H1 (cell line): Measurements from ENCODE around the gene ZNF407. TPM values are rescaled to one million over a fixed set of nuclear protein-coding genes. Genes with fewer than 3 reads are reported as not detected.

Experiments
- CTCF ChIA-PET: fragments of 300-600 bp; sonication (Branson Sonifier 250); formaldehyde crosslinking; loops from one replicate; lab custom pipeline; 2021; ENCODE audit not compliant: partially characterized antibody; lab: Charles Lee
- POLR2A ChIA-PET: fragments of 300-600 bp; sonication (Branson Sonifier 250); formaldehyde crosslinking; loops from one replicate; lab custom pipeline; 2021; ENCODE audit warnings: inconsistent platforms; ENCODE audit not compliant: partially characterized antibody; lab: Charles Lee
- DNase-seq, 2 experiments: peaks; one replicate each; pipeline versions ENCODE4 v3.0.0 to v3.0.0-alpha.2; 2010 to 2022; ENCODE audit warnings: low spot score in 2 of 2, low read depth in 1 of 2, mixed read lengths in 1 of 2
- FAIRE-seq: peaks from 2 replicates; lab custom pipeline; 2011; peaks lifted over from hg19 to GRCh38; lab: Jason Lieb, UNC
- H2AFZ ChIP-seq: 2 replicates; pipeline ENCODE4 v1.8.1; 2012; ENCODE audit warnings: low read length, inconsistent platforms
- H2AK5ac ChIP-seq: 2 replicates; pipeline ENCODE4 v1.6.1; 2013; ENCODE audit warnings: low read depth, low read length
- H2BK120ac ChIP-seq: replicated peaks from 2 replicates; pipeline ENCODE3; 2013; ENCODE audit warnings: low read depth, low read length, inconsistent platforms
- H2BK12ac ChIP-seq: 2 replicates; pipeline ENCODE4 v1.6.1; 2013; ENCODE audit warnings: low read depth, low read length
- H2BK15ac ChIP-seq: 2 replicates; pipeline ENCODE4 v1.6.1; 2013; ENCODE audit warnings: low read length
- H2BK20ac ChIP-seq: 2 replicates; pipeline ENCODE4 v1.6.1; 2013; ENCODE audit warnings: low read length
- H2BK5ac ChIP-seq: 2 replicates; pipeline ENCODE4 v1.6.1; 2013; ENCODE audit warnings: low read depth, low read length
- H3K14ac ChIP-seq: 2 replicates; pipeline ENCODE4 v1.6.1; 2013; ENCODE audit warnings: inconsistent platforms; ENCODE audit not compliant: insufficient read length
- H3K18ac ChIP-seq: 2 replicates; pipeline ENCODE4 v1.6.1; 2013; ENCODE audit warnings: low read length; ENCODE audit errors: extremely low read depth
- H3K23ac ChIP-seq: 2 replicates; pipeline ENCODE4 v1.6.1; 2013; ENCODE audit warnings: inconsistent platforms; ENCODE audit not compliant: insufficient read length
- H3K23me2 ChIP-seq: 2 replicates; pipeline ENCODE4 v1.6.1; 2013; ENCODE audit warnings: low read depth, low read length
- H3K27ac ChIP-seq: 2 replicates; pipeline ENCODE4 v1.6.1; 2011; ENCODE audit warnings: low read depth, low read length, inconsistent platforms
- H3K27me3 ChIP-seq, 4 experiments: replicated peaks in 1 of 4; 1 replicate in 1 of 4; 2 replicates in 3 of 4; pipeline versions ENCODE4 v1.6.1 to v1.8.1; 2011 to 2013; ENCODE audit warnings: low read length in 3 of 4, mild to moderate bottlenecking in 3 of 4, inconsistent platforms in 2 of 4, mixed read lengths in 2 of 4, moderate library complexity in 1 of 4; ENCODE audit not compliant: control insufficient read depth in 3 of 4, insufficient read depth in 3 of 4; ENCODE audit errors: extremely low read depth in 1 of 4
- H3K36me3 ChIP-seq, 4 experiments: 2 replicates each; pipeline versions ENCODE4 v1.6.1 to v1.8.1; 2011 to 2013; ENCODE audit warnings: mild to moderate bottlenecking in 4 of 4, low read length in 3 of 4, moderate library complexity in 2 of 4, control low read depth in 1 of 4, inconsistent platforms in 1 of 4; ENCODE audit not compliant: insufficient read depth in 4 of 4, control insufficient read depth in 2 of 4
- H3K4ac ChIP-seq: replicated peaks from 2 replicates; pipeline ENCODE3; 2013; ENCODE audit warnings: low read length, low read depth, mixed read lengths, inconsistent platforms; ENCODE audit not compliant: insufficient read length
- H3K4me1 ChIP-seq, 4 experiments: replicated peaks in 1 of 4; 1 replicate in 1 of 4; 2 replicates in 3 of 4; pipeline versions ENCODE4 v1.6.1 to v1.8.1; 2011 to 2013; ENCODE audit warnings: low read length in 3 of 4, inconsistent platforms in 2 of 4, mixed read lengths in 1 of 4; ENCODE audit not compliant: insufficient read depth in 4 of 4, control insufficient read depth in 3 of 4
- H3K4me2 ChIP-seq, 2 experiments: 2 replicates each; pipeline versions ENCODE4 v1.6.1 to v1.8.1; 2011 to 2013; ENCODE audit warnings: low read depth in 2 of 2, low read length in 2 of 2, control low read depth in 1 of 2, inconsistent platforms in 1 of 2, mild to moderate bottlenecking in 1 of 2; ENCODE audit not compliant: insufficient read depth in 1 of 2
- H3K4me3 ChIP-seq, 4 experiments: fragments of 200-600, 300-600 bp in 1 of 4; sonication (generic), shearing (Covaris generic), sonication (Bioruptor Twin) in 1 of 4; 2 replicates each; pipeline versions ENCODE4 v1.5.1 to v1.8.1; 2011 to 2016; ENCODE audit warnings: low read length in 4 of 4, low read depth in 3 of 4, control low read depth in 2 of 4, inconsistent platforms in 2 of 4, mild to moderate bottlenecking in 2 of 4, mixed read lengths in 1 of 4, moderate library complexity in 1 of 4; ENCODE audit not compliant: insufficient read depth in 2 of 4; ENCODE audit errors: extremely low read depth in 1 of 4
- H3K56ac ChIP-seq: replicated peaks from 2 replicates; pipeline ENCODE3; 2013; ENCODE audit warnings: low read depth, mild to moderate bottlenecking, mixed read lengths, low read length, inconsistent platforms; ENCODE audit not compliant: insufficient read length
- H3K79me1 ChIP-seq: 2 replicates; pipeline ENCODE4 v1.6.1; 2013; ENCODE audit warnings: low read depth, low read length, control low read depth
- H3K79me2 ChIP-seq, 2 experiments: 2 replicates each; pipeline versions ENCODE4 v1.6.1 to v1.8.1; 2012 to 2013; ENCODE audit warnings: low read length in 2 of 2, mild to moderate bottlenecking in 2 of 2, inconsistent platforms in 1 of 2; ENCODE audit not compliant: insufficient read depth in 2 of 2, control insufficient read depth in 1 of 2
- H3K9ac ChIP-seq, 4 experiments: replicated peaks in 1 of 4; 1 replicate in 1 of 4; 2 replicates in 3 of 4; pipeline versions ENCODE4 v1.6.1 to v1.8.1; 2011 to 2013; ENCODE audit warnings: low read depth in 3 of 4, low read length in 3 of 4, control low read depth in 2 of 4, mild to moderate bottlenecking in 2 of 4, moderate library complexity in 2 of 4, inconsistent platforms in 1 of 4; ENCODE audit errors: extremely low read depth in 1 of 4
- H3K9me3 ChIP-seq, 2 experiments: 2 replicates each; pipeline versions ENCODE4 v1.6.1 to v1.8.1; 2012 to 2013; ENCODE audit warnings: mild to moderate bottlenecking in 2 of 2, moderate library complexity in 2 of 2, control low read depth in 1 of 2, inconsistent platforms in 1 of 2, low read depth in 1 of 2, low read length in 1 of 2, mixed read lengths in 1 of 2; ENCODE audit not compliant: insufficient read depth in 2 of 2
- H4K20me1 ChIP-seq, 2 experiments: replicated peaks in 1 of 2; 2 replicates each; pipeline versions ENCODE3 to v1.8.1; 2011 to 2013; ENCODE audit warnings: inconsistent platforms in 2 of 2, low read length in 2 of 2, mild to moderate bottlenecking in 1 of 2; ENCODE audit not compliant: insufficient read depth in 2 of 2, control insufficient read depth in 1 of 2
- H4K5ac ChIP-seq: 2 replicates; pipeline ENCODE4 v1.6.1; 2013; ENCODE audit warnings: low read length, low read depth, mixed read lengths, inconsistent platforms; ENCODE audit not compliant: insufficient read length
- H4K8ac ChIP-seq: 2 replicates; pipeline ENCODE4 v1.8.0; 2013; ENCODE audit warnings: mild to moderate bottlenecking, moderate library complexity, low read length, inconsistent platforms; ENCODE audit not compliant: insufficient read depth; ENCODE audit errors: extremely low read depth
- H4K91ac ChIP-seq: replicated peaks from 2 replicates; pipeline ENCODE3; 2013; ENCODE audit warnings: low read length, mixed read lengths, inconsistent platforms; ENCODE audit not compliant: insufficient read length
- BCL11A ChIP-seq, 2 experiments: IDR thresholded peaks; one replicate each; pipeline ENCODE4 v1.6.1; 2011; ENCODE audit warnings: low read depth in 2 of 2, low read length in 2 of 2, mild to moderate bottlenecking in 2 of 2
- GTF2F1 ChIP-seq: IDR thresholded peaks from 2 replicates; pipeline ENCODE4 v1.6.1; 2012; ENCODE audit warnings: low read depth, low read length, improper control_type of control experiment, borderline replicate concordance
- NRF1 ChIP-seq: IDR thresholded peaks from 2 replicates; pipeline ENCODE4 v1.6.1; 2011; ENCODE audit warnings: mild to moderate bottlenecking, low read depth, low read length, improper control_type of control experiment
- POLR2A ChIP-seq, 2 experiments: IDR thresholded peaks; 1 replicate in 1 of 2; 2 replicates in 1 of 2; pipeline ENCODE4 v1.6.1; 2011; ENCODE audit warnings: low read depth in 2 of 2, low read length in 2 of 2, mild to moderate bottlenecking in 2 of 2; ENCODE audit errors: control extremely low read depth in 1 of 2
- POU5F1 ChIP-seq: IDR thresholded peaks from 2 replicates; pipeline ENCODE4 v1.6.1; 2011; ENCODE audit warnings: low read depth, mild to moderate bottlenecking, low read length, moderate library complexity
- RAD21 ChIP-seq, 2 experiments: IDR thresholded peaks in 1 of 2; conservative IDR thresholded peaks in 1 of 2; 2 replicates each; pipeline ENCODE4 v1.6.1; 2011; ENCODE audit warnings: low read depth in 2 of 2, low read length in 2 of 2, improper control_type of control experiment in 1 of 2, inconsistent platforms in 1 of 2, mild to moderate bottlenecking in 1 of 2, moderate library complexity in 1 of 2
- RBBP5 ChIP-seq: IDR thresholded peaks from 2 replicates; pipeline ENCODE4 v1.7.1; 2012; ENCODE audit warnings: low read depth, mild to moderate bottlenecking, inconsistent platforms, low read length, moderate library complexity, borderline replicate concordance
- SP1 ChIP-seq: IDR thresholded peaks from 2 replicates; pipeline ENCODE4 v1.6.1; 2011; ENCODE audit warnings: low read depth, low read length
- SP2 ChIP-seq: IDR thresholded peaks from 2 replicates; pipeline ENCODE4 v1.6.1; 2012; ENCODE audit warnings: mild to moderate bottlenecking, low read length, inconsistent platforms
- TAF7 ChIP-seq: optimal IDR thresholded peaks from 2 replicates; pipeline ENCODE3; 2011; ENCODE audit warnings: low read depth, mild to moderate bottlenecking, inconsistent platforms, low read length, moderate library complexity, borderline replicate concordance
- TCF12 ChIP-seq: IDR thresholded peaks from 2 replicates; pipeline ENCODE4 v1.6.1; 2011; ENCODE audit warnings: low read depth, mild to moderate bottlenecking, low read length
- WGBS, 2 experiments: shearing (Covaris generic) in 1 of 2; methylation state at CpG; one replicate each; pipeline versions ENCODE4 v1.1.6 to v1.1.7; 2013 to 2015; ENCODE audit warnings: low lambda C conversion rate in 2 of 2, mixed read lengths in 2 of 2, inconsistent platforms in 1 of 2, low coverage in 1 of 2, missing lambda C conversion rate in 1 of 2; ENCODE audit not compliant: insufficient replicate concordance in 2 of 2, insufficient coverage in 1 of 2, insufficient read length in 1 of 2; ENCODE audit errors: extremely low coverage in 1 of 2, missing lambda C conversion rate in 1 of 2; 5-methylcytosine and 5-hydroxymethylcytosine counted together
- polyA plus RNA-seq, 7 experiments: library from polyadenylated mRNA; depleted of rRNA in 3 of 7; stranded (reverse) in 5 of 7; unstranded in 2 of 7; fragments of >200 nt in 5 of 7; fragments of 200-250 nt in 2 of 7; gene quantifications; 1 replicate in 5 of 7; 2 replicates in 1 of 7; 4 replicates in 1 of 7; pipeline versions ENCODE4 v1.2.1 to v1.2.3, GENCODE V29; 2011 to 2013; ENCODE audit warnings: missing spikeins in 2 of 7, mixed read lengths in 2 of 7
- total RNA-seq: library from RNA; stranded (reverse); fragmentation: NEBNext Ultra II Directional; extraction: Animal tissue kit (Norgen Biotek cat#: 25700); gene quantifications from 2 replicates; pipeline ENCODE4 v1.2.1, GENCODE V29; 2021
- TF ChIP-seq, protein P1 (sequence below): IDR thresholded peaks from 2 replicates; pipeline ENCODE4 v1.6.1; 2012; ENCODE audit warnings: low read length, inconsistent platforms

ZNF407 gene
- total and polyA plus RNA-seq, 2 of the 8 experiments (the other 6 are each of a cell fraction or from before 2014, with no cell fraction given): 1.5 to 6.8 TPM

DNA sequence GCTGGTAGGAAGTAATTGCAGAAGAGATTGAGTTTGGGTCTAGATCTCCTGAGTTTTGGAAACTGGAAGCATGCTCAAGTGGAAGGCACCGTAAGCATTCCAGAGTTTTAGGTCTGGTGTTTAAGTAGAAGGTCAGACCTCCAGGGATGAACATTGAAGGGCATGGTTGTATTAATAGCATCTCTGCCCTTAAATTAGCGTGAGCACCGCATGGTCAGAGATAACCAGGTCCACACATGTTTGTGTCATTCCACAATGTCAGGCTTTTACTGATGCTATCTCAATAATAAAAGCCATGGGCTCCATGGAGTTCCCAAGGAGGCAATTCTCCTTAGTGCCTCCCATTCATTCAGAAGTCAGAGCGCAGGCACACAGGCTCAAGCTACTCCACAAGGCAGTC is 28.3 kb upstream of the ZNF407 start:
- no peaks in the 10 kb centered on the region for H3K79me1 ChIP-seq
- no peak overlapping the region for H3K4ac ChIP-seq
- H2BK12ac ChIP-seq: no peak overlapping the region
- H3K4me2 ChIP-seq: no peak overlapping the region
- no peak overlapping the region for H3K18ac ChIP-seq
- no peaks in the 10 kb centered on the region for H3K27me3 ChIP-seq
- ChIA-PET POLR2A (no interaction called here), CTCF (interaction anchor here (0.8 to 2.8 kb wide), 7 partner anchors 8 to 222 kb away, joined by 3 to 11 read pairs (median 4); no protein-coding TSS in a partner anchor)
- H3K23ac ChIP-seq: no peak overlapping the region
- H3K9me3 ChIP-seq: peaks cover 10 to 19% of the 10 kb centered on the region in 2 experiments
- no peaks in the 10 kb centered on the region for H3K4me1 ChIP-seq
- no peak overlapping the region for H2AK5ac ChIP-seq
- no peak overlapping the region for H3K4me3 ChIP-seq
- H3K79me2 ChIP-seq: no peaks in the 10 kb centered on the region
- no peak overlapping the region for H4K5ac ChIP-seq
- no peak overlapping the region for H3K56ac ChIP-seq
- no peak for FAIRE-seq
- no peak overlapping the region for H4K8ac ChIP-seq
- peaks cover 5% of the 10 kb centered on the region; the same call in 1 of the 2 replicates for H3K23me2 ChIP-seq
- H2BK5ac ChIP-seq: no peak overlapping the region
- DNase-seq: no peak
- no peaks in the 10 kb centered on the region for H3K36me3 ChIP-seq
- peaks cover 0 to 2% of the 10 kb centered on the region in 2 experiments for H4K20me1 ChIP-seq
- H2AFZ ChIP-seq: no peak overlapping the region
- 89% methylated on average over 4 of the region's 4 CpGs; no CpG with 5 or more reads in 1 of the 2 experiments for WGBS, 2 experiments
- no peak overlapping the region for H3K9ac ChIP-seq
- no peak overlapping the region for H2BK20ac ChIP-seq
- no peak overlapping the region for H4K91ac ChIP-seq
- no peak overlapping the region for H2BK15ac ChIP-seq
- no peak overlapping the region for H3K14ac ChIP-seq
- H3K27ac ChIP-seq: no peak overlapping the region
- H2BK120ac ChIP-seq: no peak overlapping the region
- no peak for TF ChIP-seq TAF7
- no peak for TF ChIP-seq RBBP5
- no peak for TF ChIP-seq NRF1
- TF ChIP-seq BCL11A (IDR thresholded peaks at IDR 0.05; ENCODE audit: low read depth in 2 of 2, low read length in 2 of 2): no peak
- TF ChIP-seq POLR2A (IDR thresholded peaks at IDR 0.05; ENCODE audit: control extremely low read depth in 1 of 2, low read depth in 2 of 2, low read length in 2 of 2): no peak
- no peak for TF ChIP-seq GTF2F1
- TF ChIP-seq RAD21 (IDR thresholded peaks at IDR 0.05 in 1 of 2, conservative IDR thresholded peaks at IDR 0.05 in 1 of 2; ENCODE audit: low read depth in 2 of 2, low read length in 2 of 2): no peak
- TF ChIP-seq SP1: no peak
- TF ChIP-seq TCF12: no peak
- TF ChIP-seq SP2: no peak
- TF ChIP-seq POU5F1: no peak
- TF ChIP-seq, protein P1, sequence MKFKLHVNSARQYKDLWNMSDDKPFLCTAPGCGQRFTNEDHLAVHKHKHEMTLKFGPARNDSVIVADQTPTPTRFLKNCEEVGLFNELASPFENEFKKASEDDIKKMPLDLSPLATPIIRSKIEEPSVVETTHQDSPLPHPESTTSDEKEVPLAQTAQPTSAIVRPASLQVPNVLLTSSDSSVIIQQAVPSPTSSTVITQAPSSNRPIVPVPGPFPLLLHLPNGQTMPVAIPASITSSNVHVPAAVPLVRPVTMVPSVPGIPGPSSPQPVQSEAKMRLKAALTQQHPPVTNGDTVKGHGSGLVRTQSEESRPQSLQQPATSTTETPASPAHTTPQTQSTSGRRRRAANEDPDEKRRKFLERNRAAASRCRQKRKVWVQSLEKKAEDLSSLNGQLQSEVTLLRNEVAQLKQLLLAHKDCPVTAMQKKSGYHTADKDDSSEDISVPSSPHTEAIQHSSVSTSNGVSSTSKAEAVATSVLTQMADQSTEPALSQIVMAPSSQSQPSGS: no peak
